ENCODE measurements around the gene PBXIP1.
A peak's percentile ranks its signal among the peaks of the same experiment; 100 is the strongest.

The PBXIP1 gene

DNA sequence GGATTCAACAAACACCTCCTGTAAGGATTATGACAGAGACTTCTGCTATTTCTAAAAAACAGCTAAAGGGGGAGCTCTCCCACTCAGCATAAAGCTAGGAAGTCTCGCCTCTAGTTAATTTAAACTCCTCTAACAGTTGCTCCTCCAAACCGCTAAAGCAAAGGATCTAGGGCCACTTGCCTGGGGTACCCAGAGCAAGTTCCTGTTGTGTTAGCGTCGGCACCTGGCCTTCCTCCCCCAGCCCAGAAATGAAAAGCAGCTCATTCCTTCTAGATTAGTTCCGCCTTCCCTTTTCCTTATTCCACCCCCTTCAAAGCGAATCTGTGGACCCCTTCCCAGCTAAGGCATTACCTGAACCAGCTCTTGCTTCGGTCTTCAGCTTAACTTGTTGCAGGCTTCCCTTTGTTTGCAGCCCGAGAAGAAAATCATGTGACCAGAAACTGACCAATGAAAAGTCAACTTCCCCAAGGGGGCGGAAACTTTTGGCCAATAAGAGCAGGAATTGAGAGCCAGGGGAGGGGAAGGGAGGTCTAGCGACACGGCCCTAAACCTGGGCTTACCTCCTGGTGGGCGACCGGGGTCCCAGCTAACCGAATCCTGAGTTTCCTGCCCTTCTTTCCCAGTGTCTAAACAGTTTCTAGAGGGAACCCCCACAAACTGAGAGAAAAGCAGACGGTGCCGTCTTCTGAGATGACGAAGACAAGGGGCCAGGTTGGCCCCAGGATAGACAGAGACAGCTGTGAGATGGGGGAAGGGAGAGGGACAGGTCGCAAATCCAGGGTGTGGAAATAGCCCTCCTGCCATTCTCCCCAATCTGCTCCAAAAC lies at the start of gene PBXIP1:
TSS of gene PBXIP1 (minus strand) at position 382 of the 826 bp plus-strand sequence. CDS start 2,378 bp downstream, outside the sequence.
- peak within 1 kb of the TSS; percentile 59 for H3K27ac ChIP-seq
- no peak for TF ChIP-seq ZFX (IDR thresholded peaks at IDR 0.05; ENCODE audit: borderline replicate concordance)
- peak; percentile 27 for TF ChIP-seq CTCF (IDR thresholded peaks at IDR 0.05)

- TF ChIP-seq ZFX (IDR thresholded peaks at IDR 0.05; ENCODE audit: borderline replicate concordance): no peak
- TF ChIP-seq CTCF (IDR thresholded peaks at IDR 0.05): no peak
- H3K27ac ChIP-seq: peak overlapping the region; percentile 98
Measured at GRCh38 chr1:155005076-155006011, 49.4 kb upstream of the PBXIP1 start.

DNA sequence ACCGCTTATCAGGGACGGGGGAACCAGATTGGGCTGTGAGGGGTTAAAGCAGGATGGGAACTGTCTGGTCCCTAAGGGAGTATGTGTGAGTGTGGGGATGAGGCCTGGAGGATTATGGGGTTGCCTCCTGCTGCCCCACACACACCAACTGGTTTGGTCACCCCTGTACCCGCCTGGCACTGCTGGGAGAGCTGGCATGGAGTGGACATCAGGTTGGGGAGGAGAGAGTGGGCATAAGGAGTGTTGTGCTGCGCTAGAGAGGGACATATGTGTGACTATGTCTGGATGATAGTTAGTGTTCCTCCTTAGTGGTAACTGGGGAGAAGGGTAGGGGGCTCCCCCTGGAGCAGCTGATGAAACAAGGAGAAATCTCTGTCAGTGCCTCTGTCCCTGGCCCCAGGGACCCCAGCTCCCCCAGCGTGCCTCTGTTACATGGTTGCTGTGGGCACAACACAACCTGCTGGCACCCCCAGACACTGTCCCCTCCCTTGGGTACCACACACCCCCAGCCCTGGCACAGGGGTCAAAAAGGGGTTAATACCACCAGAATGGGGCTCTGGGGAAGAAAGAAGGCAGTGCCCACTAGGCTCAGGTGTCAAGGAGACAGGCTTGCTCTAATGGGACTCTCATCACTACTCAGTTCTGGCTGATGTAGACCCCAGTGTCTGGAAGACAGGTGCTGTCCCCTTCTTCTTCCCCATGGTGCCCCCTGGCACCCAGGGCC lies 48.6 kb upstream of the PBXIP1 start:
- TF ChIP-seq CTCF (IDR thresholded peaks at IDR 0.05): no peak
- TF ChIP-seq ZFX (IDR thresholded peaks at IDR 0.05; ENCODE audit: borderline replicate concordance): no peak
- H3K27ac ChIP-seq: peak overlapping the region; percentile 98

GRCh38 chr1:155003766-155004351 lies 48.0 kb upstream of the PBXIP1 start:
- TF ChIP-seq ZFX (IDR thresholded peaks at IDR 0.05; ENCODE audit: borderline replicate concordance) (no peak), CTCF (IDR thresholded peaks at IDR 0.05) (no peak)
- peak overlapping the region; percentile 98 for H3K27ac ChIP-seq

DNA sequence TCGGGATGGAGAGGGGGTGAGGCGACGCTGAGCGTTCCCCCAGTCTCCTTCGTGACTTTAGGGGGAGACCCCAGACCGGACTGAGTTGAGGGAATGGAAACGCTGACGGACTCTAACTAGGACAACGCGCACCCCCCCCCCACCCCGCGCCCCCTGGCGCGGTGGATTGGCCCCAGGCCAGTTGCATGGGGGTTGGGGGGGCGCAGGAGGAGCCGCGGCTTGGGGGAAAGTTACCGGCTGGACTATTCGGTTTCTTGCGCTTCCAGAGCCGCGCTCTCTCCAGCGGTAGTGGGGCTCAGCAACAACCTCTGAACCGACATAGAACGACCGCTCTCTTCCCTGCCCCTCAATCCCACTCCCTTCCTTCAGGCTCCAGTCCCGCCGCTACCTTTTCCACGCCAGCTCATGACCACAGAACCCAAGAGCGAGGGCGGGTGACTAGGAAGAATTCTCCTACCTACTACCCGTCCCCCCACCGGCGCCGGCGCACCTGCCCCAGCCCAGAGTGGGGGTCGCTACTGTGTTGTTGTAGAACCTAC lies 47.4 kb upstream of the PBXIP1 start:
- H3K27ac ChIP-seq: peak overlapping the region; percentile 98
- TF ChIP-seq CTCF (IDR thresholded peaks at IDR 0.05) (no peak), ZFX (IDR thresholded peaks at IDR 0.05; ENCODE audit: borderline replicate concordance) (no peak)

GRCh38 chr1:155002464-155003226 lies 46.7 kb upstream of the PBXIP1 start, which contains the start of gene ZBTB7B:
Gene ZBTB7B, plus strand, starts transcription at chr1:155002802. Its CDS starts 11,859 bp downstream, at chr1:155014661.
- TF ChIP-seq ZFX (IDR thresholded peaks at IDR 0.05; ENCODE audit: borderline replicate concordance): no peak
- no peak for TF ChIP-seq CTCF (IDR thresholded peaks at IDR 0.05)
- peak within 1 kb of the TSS; percentile 98 for H3K27ac ChIP-seq

Data from 22Rv1 (cell line).